ENCODE results near the gene ATP5PO.

GRCh38 chr21:33894736-33895288 is 20.8 kb downstream of the ATP5PO start:
- TF ChIP-seq CTCF (conservative IDR thresholded peaks at IDR 0.05 in 1 of 2, IDR thresholded peaks at IDR 0.05 in 1 of 2; ENCODE audit: low read depth in 1 of 2, low read length in 2 of 2) (peak; percentile 89 to 92), EZH2 (IDR thresholded peaks at IDR 0.05; ENCODE audit: low read length, missing control alignments) (no peak)

Data from fibroblast of lung (primary cell).